ENCODE data around the gene LIPT2.
A peak's percentile ranks its signal among the peaks of the same experiment; 100 is the strongest.

Gene LIPT2

DNA sequence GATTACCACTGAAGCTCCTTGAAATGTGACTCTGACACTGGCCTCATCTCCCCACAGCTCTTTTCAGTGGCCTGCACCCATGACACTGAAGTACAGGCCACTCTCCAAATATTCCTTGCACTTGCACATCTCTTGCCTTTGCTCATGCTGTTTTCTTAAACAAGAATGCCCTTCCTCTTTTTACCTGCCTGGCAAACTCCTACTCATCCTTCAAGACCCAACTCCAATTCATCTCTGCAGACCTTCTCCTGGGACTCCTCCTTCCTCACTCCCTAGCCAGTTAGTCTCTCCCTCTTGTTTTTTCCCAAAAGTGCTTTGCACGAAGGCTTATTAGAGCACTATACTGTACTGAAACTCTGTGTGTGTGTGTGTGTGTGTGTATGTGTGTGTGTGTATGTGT is 28.8 kb downstream of the LIPT2 start:
- no peak for DNase-seq

DNA sequence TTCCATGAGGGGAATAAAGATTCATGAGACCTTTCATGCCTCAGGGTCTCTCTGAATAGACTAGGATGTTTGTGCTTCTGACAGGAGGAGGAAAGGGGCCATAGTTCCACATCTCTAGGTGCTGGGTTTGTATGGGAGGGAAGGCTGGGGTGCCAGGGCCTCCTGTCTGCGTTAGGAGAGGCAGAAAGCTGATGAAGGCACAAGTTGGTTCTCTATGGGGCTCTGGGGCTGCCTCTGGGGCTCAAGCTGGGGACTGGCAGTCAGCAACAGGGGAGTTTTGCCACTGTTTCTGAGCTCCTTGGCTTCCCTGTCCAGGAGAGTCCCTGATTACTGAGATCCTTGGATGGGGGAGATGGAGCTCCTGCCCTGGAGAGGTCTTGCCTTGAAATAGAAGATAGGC is 30.3 kb downstream of the LIPT2 start:
- DNase-seq: no peak

DNA sequence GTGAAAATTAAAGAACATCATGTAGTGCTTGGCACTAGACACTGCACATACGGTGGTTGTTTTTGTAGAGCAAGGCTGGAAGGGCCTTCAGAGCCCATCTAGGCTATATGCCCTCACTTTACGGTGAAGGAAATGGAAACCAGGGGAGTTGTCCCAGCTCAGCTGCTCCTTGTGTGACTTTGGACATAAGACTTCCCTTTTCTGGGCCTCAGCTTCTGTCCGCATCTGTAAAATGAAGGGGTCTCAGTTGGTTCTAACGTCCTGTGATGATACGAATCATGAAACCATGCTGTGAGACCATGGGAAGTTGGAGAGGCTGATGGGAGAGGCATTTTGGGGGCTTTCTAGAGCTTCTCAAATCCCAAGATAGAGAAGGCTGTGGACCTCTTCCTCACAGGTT is 30.9 kb downstream of the LIPT2 start:
- no peak for DNase-seq

DNA sequence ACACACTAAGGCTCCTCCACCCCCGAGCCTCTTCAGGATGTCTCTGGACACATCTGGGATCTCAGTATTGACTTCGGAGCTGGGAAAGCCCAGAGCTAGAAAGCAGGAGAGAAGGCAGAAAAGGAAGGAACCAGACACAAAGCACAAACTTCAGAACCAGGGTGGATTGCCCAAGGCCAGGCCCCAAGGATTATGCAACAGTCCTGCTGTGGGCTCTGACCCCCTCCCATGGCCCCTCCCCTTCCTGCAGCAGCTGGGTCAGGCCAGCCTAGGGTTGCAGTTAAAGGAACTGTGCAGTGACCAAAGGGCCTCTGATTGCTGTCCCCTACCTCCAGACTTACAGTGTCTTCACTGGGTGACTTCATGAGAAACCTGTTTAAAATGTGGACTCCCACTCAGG is 31.5 kb downstream of the LIPT2 start:
- DNase-seq: no peak

DNA sequence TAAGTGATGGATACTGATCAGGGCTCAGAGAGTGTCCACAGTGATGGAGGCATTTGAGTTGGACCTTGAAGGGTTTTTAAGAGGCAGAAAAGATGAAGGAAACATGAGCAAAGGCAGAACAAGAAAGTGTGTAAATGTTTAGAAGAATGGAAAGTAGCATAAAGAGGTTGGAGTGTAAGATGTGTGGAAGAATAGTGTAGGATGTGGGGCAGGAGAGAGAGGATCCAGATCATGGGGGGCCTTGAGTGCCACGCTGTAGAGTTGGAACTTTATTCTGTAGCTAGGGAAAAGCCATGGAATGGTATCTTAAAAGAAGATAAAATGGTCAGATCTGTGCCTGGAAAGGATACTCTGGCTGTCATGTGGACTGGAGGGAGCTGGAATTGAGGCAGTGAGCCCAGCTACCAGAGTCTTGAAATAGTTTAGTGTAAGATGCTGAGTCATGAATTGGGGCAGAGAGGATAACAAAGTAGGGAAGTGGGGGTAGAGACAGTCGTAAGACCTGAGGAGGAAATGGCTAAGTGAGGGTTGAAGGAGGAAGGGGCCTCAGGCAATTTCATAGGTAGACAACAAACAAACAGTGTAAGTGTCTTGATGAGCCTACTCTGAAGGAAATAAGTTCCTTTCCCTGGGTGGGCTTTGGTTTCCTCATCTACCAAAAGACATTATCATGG is 32.9 kb downstream of the LIPT2 start:
- DNase-seq: no peak

DNA sequence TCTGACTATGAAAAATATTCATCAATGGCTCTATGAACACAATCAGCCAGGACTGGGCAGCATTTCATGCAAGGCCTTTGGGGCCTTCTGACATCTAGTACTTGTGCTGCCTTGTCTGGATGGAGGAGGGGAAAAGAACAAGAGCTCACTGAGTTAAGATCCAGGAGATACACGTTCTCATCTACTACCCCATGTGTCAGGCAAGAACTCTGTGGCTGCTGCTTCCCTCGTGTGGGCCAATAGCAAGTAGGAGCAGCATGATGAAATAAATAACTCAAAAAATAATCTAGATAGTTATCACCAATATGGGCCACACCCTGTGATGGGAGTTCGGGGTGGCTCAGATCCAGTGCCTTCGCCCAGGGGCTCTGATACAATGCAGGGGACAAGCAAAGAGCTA is 33.5 kb downstream of the LIPT2 start:
- DNase-seq: no peak

DNA sequence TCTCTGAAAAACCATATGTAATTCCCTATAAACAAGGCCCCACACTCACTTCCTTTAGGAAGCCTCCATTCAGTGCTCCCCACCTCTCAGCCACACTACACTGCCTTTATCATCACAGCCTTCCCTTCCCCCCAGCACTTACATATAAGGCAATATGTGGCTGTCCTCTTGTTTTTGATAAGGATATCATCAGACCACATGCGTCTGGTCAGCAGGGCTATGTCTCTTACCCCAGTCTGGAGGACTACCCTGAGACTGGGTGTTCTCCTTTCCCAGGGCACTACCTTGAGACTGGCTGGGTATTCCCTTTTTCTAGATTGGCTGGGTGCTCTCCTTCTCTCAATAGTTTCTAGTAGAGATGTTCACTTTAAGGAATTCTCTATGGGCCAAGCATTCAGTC is 33.9 kb downstream of the LIPT2 start:
- no peak for DNase-seq

DNA sequence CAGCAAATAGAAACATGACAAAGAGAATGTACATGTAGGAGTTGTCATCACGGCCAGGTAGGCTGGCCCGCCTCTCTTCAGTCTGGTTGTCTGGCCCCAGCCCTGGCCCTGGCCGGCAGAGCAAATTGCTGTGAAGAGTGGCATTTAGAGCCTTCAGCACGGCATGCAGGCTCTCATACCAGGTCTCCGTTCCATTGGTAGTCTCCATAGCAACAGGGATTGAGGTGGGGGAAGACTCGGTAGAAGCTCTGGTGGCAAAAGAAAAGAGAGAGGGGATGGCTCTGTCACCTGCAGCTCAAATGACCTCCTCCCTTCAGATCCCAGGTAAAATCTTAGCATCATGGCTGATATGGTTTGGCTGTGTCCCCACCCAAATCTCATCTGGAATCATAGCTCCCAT is 36.2 kb downstream of the LIPT2 start:
- no peak for DNase-seq

DNA sequence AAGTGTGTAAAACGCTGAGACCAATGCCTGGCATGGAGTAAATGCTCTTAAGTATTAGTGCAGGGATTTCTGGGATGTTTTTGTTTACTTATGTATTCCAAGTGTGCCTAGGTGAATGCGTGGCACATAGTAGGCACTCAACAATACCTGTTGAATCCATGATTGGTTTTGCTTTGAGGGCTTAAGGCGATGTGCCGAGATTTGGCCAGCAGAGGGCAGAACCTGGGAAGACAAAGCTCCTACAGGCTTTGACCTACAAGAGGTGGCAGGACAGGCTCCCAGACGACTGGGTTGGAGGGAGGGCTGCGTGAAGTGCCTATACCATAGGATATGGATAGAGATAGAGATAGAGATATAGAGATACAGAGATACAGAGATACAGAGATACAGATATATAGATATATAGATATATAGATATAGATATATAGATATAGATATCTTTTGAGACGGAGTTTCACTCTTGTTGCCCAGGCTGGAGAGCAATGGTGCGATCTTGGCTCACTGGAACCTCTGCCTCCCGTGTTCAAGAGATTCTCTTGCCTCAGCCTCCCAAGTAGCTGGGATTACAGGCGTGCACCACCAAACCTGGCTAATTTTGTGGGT is 40.0 kb downstream of the LIPT2 start:
- peak; percentile 25 for DNase-seq

DNA sequence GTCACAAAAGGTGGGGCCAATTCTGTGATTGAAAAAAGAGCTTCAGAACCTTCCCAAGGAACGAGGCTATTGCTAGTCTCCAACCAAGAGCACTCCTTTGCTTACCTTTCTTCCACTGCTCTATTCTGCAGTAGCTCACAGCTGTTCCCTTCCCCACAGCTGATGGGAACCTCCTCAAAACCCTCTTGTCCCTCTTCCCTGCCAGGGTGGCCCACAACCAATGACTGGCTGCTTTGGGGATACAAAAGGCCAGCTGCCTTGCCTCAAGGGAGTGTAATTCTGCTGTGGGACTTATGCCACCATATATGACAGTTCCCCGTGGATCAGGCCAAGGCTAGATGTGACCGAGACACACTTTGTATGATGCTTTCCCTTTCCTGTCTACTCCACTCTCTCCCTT is 41.2 kb downstream of the LIPT2 start:
- no peak for DNase-seq

DNA sequence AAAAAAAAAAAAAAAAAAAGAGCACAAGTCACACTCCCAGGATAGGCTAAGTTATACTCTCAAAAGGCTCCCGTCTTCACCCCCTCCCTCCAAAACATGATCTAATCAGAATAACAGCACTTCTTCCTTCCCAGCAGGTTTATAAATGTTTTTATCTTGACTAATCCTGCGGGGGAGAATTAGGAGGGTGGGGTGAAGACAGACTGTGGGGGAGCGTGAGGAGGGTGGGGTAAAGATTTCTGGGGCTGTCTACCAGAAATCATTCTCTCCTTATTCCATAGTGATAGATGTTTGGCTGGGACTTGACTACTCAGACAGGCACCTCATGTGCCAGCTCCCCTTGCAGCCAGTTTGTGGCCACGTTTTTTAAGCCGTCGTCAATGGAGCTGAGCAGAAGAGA is 43.2 kb downstream of the LIPT2 start:
- DNase-seq: no peak

DNA sequence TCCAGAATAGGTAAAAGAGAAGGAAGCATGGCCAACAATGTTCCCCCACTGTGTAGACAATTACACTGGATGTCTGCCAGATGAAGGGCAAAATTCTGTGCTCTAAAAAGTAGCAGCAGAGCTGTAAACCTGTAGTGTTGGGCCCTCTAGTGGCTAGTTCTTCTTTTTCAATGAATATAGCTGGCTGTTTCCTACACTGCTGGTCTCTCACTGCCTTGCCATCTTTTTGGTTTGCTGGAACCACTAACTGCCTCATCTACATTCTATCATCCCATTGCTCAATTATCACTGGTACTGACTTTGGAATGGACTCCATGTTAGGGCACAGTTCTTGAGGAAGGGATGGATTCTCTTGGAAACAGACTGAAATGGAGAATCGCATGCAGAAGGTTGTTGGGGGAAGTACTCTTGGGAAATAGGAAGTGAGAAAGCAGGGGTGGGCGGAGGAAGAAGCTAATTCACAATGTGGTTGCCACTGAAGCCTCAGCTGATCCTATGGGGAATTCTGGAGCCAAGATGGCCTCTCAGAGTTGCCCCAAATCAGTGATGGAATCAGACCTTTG is 44.1 kb downstream of the LIPT2 start:
- no peak for DNase-seq

DNA sequence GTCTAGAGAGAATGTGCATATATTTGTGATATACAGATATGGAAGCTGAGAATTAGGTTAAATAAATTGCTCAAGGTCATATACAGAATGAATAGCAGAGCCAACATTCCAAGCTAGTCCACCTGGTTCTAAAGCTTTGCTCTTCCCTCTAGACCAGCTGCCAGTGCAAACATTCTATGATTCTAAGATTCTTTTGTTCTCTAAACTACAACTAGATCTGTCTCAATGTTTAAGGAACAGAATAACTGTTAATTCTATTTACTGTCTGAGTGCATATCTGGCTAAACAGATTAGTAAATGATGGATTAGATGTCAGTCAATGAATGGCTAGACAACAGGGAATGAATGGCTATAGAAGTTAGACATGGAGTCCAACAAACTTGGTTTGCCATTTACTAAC is 45.8 kb downstream of the LIPT2 start:
- no peak for DNase-seq

DNA sequence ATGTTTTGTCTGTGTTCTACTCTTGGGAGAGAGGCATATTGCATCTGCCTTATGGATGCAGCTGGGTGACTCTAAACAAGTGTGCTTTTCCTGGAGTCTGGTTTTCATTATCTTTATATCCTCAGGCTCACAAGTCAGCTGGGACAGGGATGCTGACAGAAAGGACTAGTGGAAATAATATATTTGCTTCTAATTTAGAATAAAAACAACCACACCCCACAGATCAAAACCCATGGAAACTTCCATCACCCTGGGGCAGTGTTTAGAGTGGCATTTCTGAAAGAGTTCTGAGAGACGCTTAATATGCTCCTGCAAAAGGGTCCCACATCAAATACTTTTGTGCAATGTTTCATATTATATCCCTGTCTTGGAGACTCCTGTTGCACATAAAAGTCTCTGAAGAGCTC is 47.0 kb downstream of the LIPT2 start:
- no peak for DNase-seq

DNA sequence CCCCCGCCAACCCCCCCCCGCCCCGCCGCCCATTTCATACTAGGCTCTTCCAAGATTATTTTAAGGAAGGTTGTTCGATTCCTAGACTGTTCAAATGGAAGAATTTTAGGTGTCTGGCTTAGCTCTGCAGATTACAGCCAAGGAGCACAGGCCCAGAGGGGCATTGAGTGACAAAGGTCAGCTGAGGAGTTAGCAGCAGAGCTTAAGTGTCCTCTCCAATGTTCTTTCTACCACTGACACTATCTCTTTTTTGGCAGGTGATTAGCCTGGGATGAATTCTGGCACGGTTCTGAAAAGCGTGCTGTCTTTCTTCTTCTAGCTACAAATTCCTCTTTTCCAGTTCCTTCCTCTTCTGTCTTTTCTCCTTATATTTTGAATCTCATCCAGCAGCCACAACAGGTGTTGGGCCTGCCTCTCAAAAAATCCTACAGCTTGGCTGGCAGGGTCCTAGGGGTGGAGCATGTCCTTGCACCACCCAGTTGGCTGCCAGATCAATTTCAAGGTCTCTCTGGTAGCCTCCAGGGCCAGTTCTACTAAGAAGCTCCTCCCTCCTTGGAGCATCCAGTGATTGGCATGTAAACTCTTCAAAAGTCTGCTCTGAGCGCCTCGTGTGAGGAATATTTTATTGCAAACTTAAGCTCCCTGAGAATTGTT is 49.2 kb downstream of the LIPT2 start:
- DNase-seq: no peak

DNA sequence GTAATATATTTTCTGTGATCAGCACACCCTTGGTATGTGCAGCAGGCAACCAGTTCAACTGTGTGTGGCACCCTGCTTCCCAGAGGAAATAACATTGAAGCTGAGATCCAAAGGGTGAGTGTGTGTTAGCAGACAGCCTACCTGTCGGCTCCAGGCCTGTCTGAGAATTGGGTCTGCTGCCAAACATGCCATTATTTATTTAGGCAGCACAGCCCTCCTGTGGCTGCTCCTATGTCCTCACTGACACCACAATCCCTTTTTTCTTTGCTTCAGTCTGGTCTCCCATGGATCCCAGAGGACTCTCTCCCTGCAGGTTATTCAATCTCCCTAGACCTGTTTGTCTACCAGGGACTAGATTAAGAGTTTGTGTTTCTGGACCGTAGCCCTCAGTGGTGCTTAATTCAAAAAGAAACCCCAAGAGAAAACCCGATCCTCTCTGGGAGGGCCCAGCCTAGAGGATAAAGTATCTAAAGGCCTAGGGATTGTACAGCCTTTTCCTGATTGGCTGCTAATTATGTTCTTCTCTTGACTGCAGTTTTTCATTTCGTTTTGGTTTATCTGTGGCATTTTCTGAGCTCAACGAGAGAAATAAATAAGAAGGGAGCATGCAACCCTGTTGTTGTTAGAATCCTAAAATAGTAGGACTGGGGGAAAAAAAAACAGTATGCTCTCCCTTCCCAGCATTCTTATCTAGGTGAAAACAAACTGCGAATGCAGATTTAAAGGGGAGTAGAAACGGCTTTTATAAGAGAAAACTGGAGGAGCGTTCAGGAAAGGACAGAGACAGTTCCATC is 50.3 kb downstream of the LIPT2 start:
- DNase-seq: no peak

DNA sequence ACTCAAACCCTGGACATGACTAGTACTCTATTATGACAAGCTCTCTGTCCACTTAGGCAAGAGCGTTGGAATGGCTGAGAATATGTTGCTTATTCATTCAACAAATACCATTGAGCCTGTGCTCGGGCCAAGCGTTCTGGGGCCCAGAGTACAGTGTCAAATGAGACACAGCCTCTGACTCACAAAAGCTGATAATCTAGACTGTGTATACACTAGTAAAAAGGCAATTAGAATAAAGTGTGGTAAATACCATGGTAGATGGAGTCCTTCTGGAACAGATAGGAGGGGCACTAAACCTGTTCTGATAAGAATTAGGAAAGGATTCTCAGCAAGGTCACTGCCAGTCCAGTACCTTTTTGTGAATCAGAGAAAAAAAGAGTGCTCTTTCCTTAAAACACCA is 50.9 kb downstream of the LIPT2 start:
- no peak for DNase-seq

All from effector CD8-positive, alpha-beta T cell (primary cell).